HepG2 (cell line): Measurements from ENCODE around the gene MIA2. TPM values are rescaled to one million over a fixed set of nuclear protein-coding genes. Genes with fewer than 3 reads are reported as not detected.
"Not testable (repeated sequence)": the region's sequence is repeated elsewhere in the genome, so short reads cannot be mapped to it uniquely, and the experiment has no call there.

Source experiments
- ATAC-seq: fragments of 200-7000 bp; cut with Tn5 transposase; 3 replicates; pipeline ENCODE4 v1.9.1; 2020; ENCODE audit warnings: mild to moderate bottlenecking, moderate library complexity
- BruUV-seq: library from RNA; stranded (reverse); fragments of 400-500 nt; replicated peaks from 2 replicates; lab custom pipeline; 2021; lab: Mats Ljungman, UMichigan
- CTCF ChIA-PET: fragments of 300-600 bp; formaldehyde crosslinking; extraction: SDS; loops from one replicate; lab custom pipeline; 2021; ENCODE audit warnings: low total read pairs, inconsistent platforms, low intra/inter-chr PET ratio; lab: Yijun Ruan, JAX
- POLR2A ChIA-PET: fragments of 350-600 bp; sonication (Branson Sonifier 250); formaldehyde crosslinking; loops from one replicate; lab custom pipeline; 2020; ENCODE audit warnings: antibody characterized with exemption, inconsistent platforms; lab: Yijun Ruan, JAX
- DNase-seq: peaks from one replicate; pipeline ENCODE4 v3.0.0-alpha.2; 2015; ENCODE audit warnings: low spot score
- FAIRE-seq: peaks from 3 replicates; lab custom pipeline; 2011; peaks lifted over from hg19 to GRCh38; lab: Jason Lieb, UNC
- H2AFZ ChIP-seq: one replicate; pipeline ENCODE4 v1.6.1; 2011; ENCODE audit warnings: low read length, inconsistent platforms
- H3K27ac ChIP-seq: fragments of 300-600 bp; 3 replicates; pipeline ENCODE4 v1.8.0; 2011; ENCODE audit warnings: mixed run types, mild to moderate bottlenecking, mixed read lengths, low read length, inconsistent platforms; ENCODE audit not compliant: insufficient read depth; ENCODE audit errors: extremely low read length
- H3K27me3 ChIP-seq, 2 experiments: fragments of 200-600 bp in 1 of 2; 2 replicates in 1 of 2; 3 replicates in 1 of 2; pipeline versions ENCODE4 v1.6.0 to v1.8.0; 2011; ENCODE audit warnings: low read length in 2 of 2, mild to moderate bottlenecking in 2 of 2, moderate library complexity in 2 of 2, inconsistent platforms in 1 of 2; ENCODE audit not compliant: insufficient read depth in 2 of 2, control insufficient read depth in 1 of 2
- H3K36me3 ChIP-seq, 2 experiments: fragments of 200-600 bp in 1 of 2; replicated peaks in 1 of 2; 2 replicates in 1 of 2; 3 replicates in 1 of 2; pipeline versions ENCODE4 v1.5.1 to v1.8.0; 2011; ENCODE audit warnings: low read length in 2 of 2, inconsistent platforms in 1 of 2; ENCODE audit not compliant: insufficient read depth in 2 of 2, control insufficient read depth in 1 of 2
- H3K4me1 ChIP-seq: 2 replicates; pipeline ENCODE4 v1.5.1; 2012; ENCODE audit warnings: low read length, inconsistent platforms; ENCODE audit not compliant: insufficient read depth
- H3K4me2 ChIP-seq: 2 replicates; pipeline ENCODE4 v1.6.0; 2011; ENCODE audit warnings: low read depth, low read length, inconsistent platforms
- H3K4me3 ChIP-seq, 3 experiments: fragments of 200-600 bp in 1 of 3; sonication (generic), shearing (Covaris generic) in 1 of 3; replicated peaks in 1 of 3; 2 replicates each; pipeline ENCODE4 v1.5.1; 2011 to 2016; ENCODE audit warnings: low read length in 3 of 3, inconsistent platforms in 2 of 3, low read depth in 2 of 3, mild to moderate bottlenecking in 2 of 3, control low read depth in 1 of 3, mixed read lengths in 1 of 3; ENCODE audit not compliant: insufficient read depth in 1 of 3
- H3K79me2 ChIP-seq: one replicate; pipeline ENCODE4 v1.6.1; 2011; ENCODE audit warnings: low read length, inconsistent platforms; ENCODE audit not compliant: insufficient read depth
- H3K9ac ChIP-seq: 2 replicates; pipeline ENCODE4 v1.6.0; 2011; ENCODE audit warnings: mild to moderate bottlenecking, low read depth, low read length, inconsistent platforms; ENCODE audit not compliant: insufficient read depth
- H3K9me3 ChIP-seq: 2 replicates; pipeline ENCODE4 v1.5.1; 2012; ENCODE audit warnings: mild to moderate bottlenecking, low read length
- H4K20me1 ChIP-seq: 2 replicates; pipeline ENCODE4 v1.6.0; 2011; ENCODE audit warnings: inconsistent platforms, mild to moderate bottlenecking, low read length, moderate library complexity; ENCODE audit not compliant: insufficient read depth
- MEIS1 ChIP-seq: sonication (generic); formaldehyde crosslinking; IDR thresholded peaks from 2 replicates; pipeline ENCODE4 v1.9.0; 2021; ENCODE audit warnings: mild to moderate bottlenecking, missing genetic modification reagents, moderate library complexity, borderline replicate concordance
- PLRG1 ChIP-seq: fragments of 450-650 bp; conservative IDR thresholded peaks from 2 replicates; pipeline ENCODE4 v1.6.1; 2016
- ZNF205 ChIP-seq: IDR thresholded peaks from 2 replicates; pipeline ENCODE4 v1.6.1; 2018; ENCODE audit warnings: missing biosample characterization, missing genetic modification reagents
- ZNF33B ChIP-seq: sonication (generic); formaldehyde crosslinking; IDR thresholded peaks from 2 replicates; pipeline ENCODE4 v1.5.1; 2020; ENCODE audit warnings: mild to moderate bottlenecking, missing genetic modification reagents
- ZNF354B ChIP-seq: sonication (generic); formaldehyde crosslinking; IDR thresholded peaks from 2 replicates; pipeline ENCODE4 v1.8.0; 2022; ENCODE audit warnings: mild to moderate bottlenecking, missing genetic modification reagents
- ZNF687 ChIP-seq: sonication (generic); formaldehyde crosslinking; IDR thresholded peaks from 2 replicates; pipeline ENCODE4 v1.5.1; 2020; ENCODE audit warnings: mild to moderate bottlenecking, missing genetic modification reagents, moderate library complexity
- WGBS: methylation state at CpG from one replicate; pipeline ENCODE4 v1.1.6; 2017; ENCODE audit warnings: low lambda C conversion rate; 5-methylcytosine and 5-hydroxymethylcytosine counted together
- in situ Hi-C: cut with HindIII; loops from 2 replicates; pipeline ENCODE4 v1.10.0; 2017; ENCODE audit warnings: low pct_unique_long_range_greater_than_20kb; ENCODE audit not compliant: extremely low pct_ligation_motif_present
- intact Hi-C: fragments of 100-400 bp; cut with micrococcal nuclease; formaldehyde crosslinking; loops from one replicate; pipeline ENCODE4 v1.10.0; 2022; ENCODE audit not compliant: unreplicated experiment
- polyA plus RNA-seq, 8 experiments: library from polyadenylated mRNA; depleted of rRNA in 3 of 8; stranded (reverse) in 7 of 8; unstranded in 1 of 8; fragments of >200 nt; fragmentation: Illumina TruSeq in 4 of 8; extraction: Trizol in 4 of 8; gene quantifications; 2 replicates each; pipeline versions ENCODE4 v1.2.1 to v1.2.3, GENCODE V29; 2011 to 2016; ENCODE audit warnings: low read depth in 4 of 8, missing spikeins in 1 of 8, mixed read lengths in 1 of 8; ENCODE audit not compliant: insufficient read depth in 1 of 8
- total RNA-seq, 5 experiments: library from RNA; depleted of rRNA; stranded (reverse); fragments of >200 nt; fragmentation: Illumina TruSeq; extraction: Trizol; gene quantifications; 2 replicates each; pipeline ENCODE4 v1.2.3, GENCODE V29; 2016; ENCODE audit warnings: low read depth in 1 of 5

Gene MIA2
- total and polyA plus RNA-seq, 2 of the 13 experiments (the other 11 are each of a cell fraction or from before 2014, with no cell fraction given), result 134 to 158 TPM

- in situ Hi-C loops, result not testable (repeated sequence)
- POLR2A ChIA-PET, result interaction anchor here (7.0 kb wide), 1 partner anchor 10 kb away, joined by 63 read pairs; no protein-coding TSS in a partner anchor
Measured at GRCh38 chr14:39257388-39257787, 23.7 kb downstream of the MIA2 start.

GRCh38 chr14:39258782-39259545 is 25.2 kb downstream of the MIA2 start:
- H3K79me2 ChIP-seq, result no peaks in the 10 kb centered on the region
- no peaks in the 10 kb centered on the region for H4K20me1 ChIP-seq
- no peak overlapping the region for H2AFZ ChIP-seq
- H3K27me3 ChIP-seq, result no peaks in the 10 kb centered on the region
- ChIA-PET CTCF (no interaction called here), POLR2A (interaction anchor here (0.8 to 7.0 kb wide), 5 partner anchors 9 to 156 kb away, joined by 3 to 63 read pairs (median 3); partner anchors contain the start of genes SEC23A and TRAPPC6B)
- H3K4me1 ChIP-seq, result peaks cover 13% of the 10 kb centered on the region
- FAIRE-seq (no peak), ATAC-seq (peak; percentile 89), DNase-seq (no peak)
- H3K9me3 ChIP-seq, result no peaks in the 10 kb centered on the region
- H3K4me3 ChIP-seq, result no peak overlapping the region
- H3K9ac ChIP-seq, result no peak overlapping the region
- intact Hi-C loops, result loop anchor here (2.0 kb wide), 1 partner anchor 18 kb away; no protein-coding TSS in a partner anchor
- H3K4me2 ChIP-seq, result no peak overlapping the region
- WGBS, result 87% methylated on average over 12 of the region's 12 CpGs
- in situ Hi-C loops, result no loop called here
- no TSS peak for BruUV-seq
- H3K27ac ChIP-seq, result no peak overlapping the region
- H3K36me3 ChIP-seq, result peaks cover 0 to 2% of the 10 kb centered on the region in 2 experiments; a peak in 2 of 5 replicates
- peak; percentile 34 for TF ChIP-seq ZNF687 (CRISPR knock-in tag)
- TF ChIP-seq ZNF205 (CRISPR knock-in tag), result no peak
- TF ChIP-seq ZNF33B, result 0 out of 2 replicates have a peak, but pooled peaks have one; percentile 35
- TF ChIP-seq MEIS1, result no peak

More at GRCh38 chr14:39257388-39257787, 23.7 kb downstream of the MIA2 start:
- H3K79me2 ChIP-seq, DNase-seq, CTCF ChIA-PET, H3K9me3 ChIP-seq, H2AFZ ChIP-seq, H3K4me3 ChIP-seq, H3K4me2 ChIP-seq, intact Hi-C loops, BruUV-seq, FAIRE-seq, H3K9ac ChIP-seq, ATAC-seq, H4K20me1 ChIP-seq, H3K27ac ChIP-seq, H3K36me3 ChIP-seq, H3K27me3 ChIP-seq: not testable (repeated sequence)
- TF ChIP-seq PLRG1 (0 out of 2 replicates have a peak, but pooled peaks have one; percentile 3), ZNF354B (CRISPR knock-in tag) (peak; percentile 49; the same call in 1 of the 2 replicates)
- peaks cover 13% of the 10 kb centered on the region for H3K4me1 ChIP-seq
- WGBS, result 100% methylated on average over 1 of the region's 1 CpG
